Spleen (tissue), 11 donors: ENCODE results near the gene ACSM3. TPM values are rescaled to one million over a fixed set of nuclear protein-coding genes. Genes with fewer than 3 reads are reported as not detected.

Experiments used
- DNase-seq: peaks from one replicate; pipeline ENCODE4 v3.0.0-alpha.2; 2020
- H3K27ac ChIP-seq, 8 donors: fragments of 200-600 bp; sonication (generic) in 7 of 8; 1 replicate in 4 of 8; 2 replicates in 4 of 8; pipeline versions ENCODE4 v1.5.0 to v1.8.0; 2016 to 2021; ENCODE audit warnings: inconsistent platforms in 4 of 8, mild to moderate bottlenecking in 4 of 8, moderate library complexity in 1 of 8
- H3K27me3 ChIP-seq, 7 donors: fragments of 200-600 bp; sonication (generic) in 6 of 7; replicated peaks in 1 of 7; 1 replicate in 4 of 7; 2 replicates in 3 of 7; pipeline versions ENCODE4 v1.5.0 to v1.8.0; 2016 to 2021; ENCODE audit warnings: inconsistent platforms in 3 of 7, mild to moderate bottlenecking in 1 of 7
- H3K36me3 ChIP-seq, 6 donors: fragments of 200-600 bp; sonication (generic) in 5 of 6; 1 replicate in 4 of 6; 2 replicates in 2 of 6; pipeline versions ENCODE4 v1.5.0 to v1.8.0; 2016 to 2021; ENCODE audit warnings: inconsistent platforms in 2 of 6
- H3K4me1 ChIP-seq, 6 donors: fragments of 200-600 bp; sonication (generic) in 5 of 6; 1 replicate in 3 of 6; 2 replicates in 3 of 6; pipeline versions ENCODE4 v1.5.0 to v1.8.0; 2016 to 2021; ENCODE audit warnings: inconsistent platforms in 3 of 6
- H3K4me3 ChIP-seq, 8 donors: fragments of 200-600 bp; sonication (generic) in 7 of 8; 1 replicate in 4 of 8; 2 replicates in 4 of 8; pipeline versions ENCODE4 v1.5.0 to v1.8.0; 2016 to 2021; ENCODE audit warnings: inconsistent platforms in 4 of 8, mild to moderate bottlenecking in 4 of 8, moderate library complexity in 2 of 8
- H3K9me3 ChIP-seq, 8 donors: fragments of 200-600 bp; sonication (generic) in 7 of 8; 1 replicate in 4 of 8; 2 replicates in 4 of 8; pipeline versions ENCODE4 v1.5.0 to v1.8.0; 2016 to 2021; ENCODE audit warnings: inconsistent platforms in 4 of 8
- POLR2A ChIP-seq, 3 donors: fragments of 450-650 bp; IDR thresholded peaks; one replicate each; pipeline ENCODE4 v1.5.1; 2017; ENCODE audit warnings: antibody characterized with exemption in 3 of 3, mild to moderate bottlenecking in 1 of 3
- POLR2AphosphoS5 ChIP-seq, 3 donors: sonication (generic); formaldehyde crosslinking; IDR thresholded peaks; one replicate each; pipeline ENCODE4 v1.5.1; 2017; ENCODE audit warnings: antibody characterized with exemption in 3 of 3
- WGBS, 5 donors: extraction: QIAGEN DNeasy Blood & Tissue Kit in 3 of 5; methylation state at CpG; one replicate each; pipeline versions ENCODE4 v1.1.5 to v1.1.7; 2013 to 2018; 5-methylcytosine and 5-hydroxymethylcytosine counted together
- intact Hi-C: fragments of 100-400 bp; cut with DNase I; formaldehyde crosslinking; loops from one replicate; pipeline ENCODE4 v1.15.0; 2023; ENCODE audit warnings: low total_unique reads
- polyA plus RNA-seq, 3 donors: library from polyadenylated mRNA; stranded (reverse); fragments of 200-250 nt; gene quantifications; one replicate each; pipeline ENCODE4 v1.2.1, GENCODE V29; 2013
- total RNA-seq, 7 donors: library from RNA; depleted of rRNA in 3 of 7; stranded (reverse); fragments of >200 nt in 3 of 7; fragmentation: NEBNext Ultra II Directional in 4 of 7; extraction: Animal tissue kit (Norgen Biotek cat#: 25700) in 4 of 7; gene quantifications; one replicate each; pipeline versions ENCODE4 v1.1.0 to v1.2.1, GENCODE V29; 2016 to 2021
- TF ChIP-seq, protein P1 (sequence below), 11 experiments: fragments of 200-600 bp in 7 of 11; fragments of 450-650 bp in 4 of 11; sonication (generic) in 4 of 11; IDR thresholded peaks in 8 of 11; conservative IDR thresholded peaks in 3 of 11; 1 replicate in 7 of 11; 2 replicates in 4 of 11; pipeline versions ENCODE4 v1.4.0 to v1.8.0; 2016 to 2021; ENCODE audit warnings: antibody characterized with exemption in 11 of 11, inconsistent platforms in 4 of 11, mild to moderate bottlenecking in 1 of 11
- donor health status: healthy with polysubstance abuse.
- donor health status: DM: no; HTN: no; CAD: no; lungs with moderate emphysema.
- donor health status: DM: no; HTN: no; CAD: no.
- donor health status: Bipolar disorder and iron deficiency.
- donor health status: healthy.
- donor health status: DM: no; HTN: no; CAD: no.
- donor health status: DM: yes; HTN: yes; CAD: no.

The ACSM3 gene
- total and polyA plus RNA-seq, 10 donors = 2.6 to 9.0 (median 4.2) TPM

DNA sequence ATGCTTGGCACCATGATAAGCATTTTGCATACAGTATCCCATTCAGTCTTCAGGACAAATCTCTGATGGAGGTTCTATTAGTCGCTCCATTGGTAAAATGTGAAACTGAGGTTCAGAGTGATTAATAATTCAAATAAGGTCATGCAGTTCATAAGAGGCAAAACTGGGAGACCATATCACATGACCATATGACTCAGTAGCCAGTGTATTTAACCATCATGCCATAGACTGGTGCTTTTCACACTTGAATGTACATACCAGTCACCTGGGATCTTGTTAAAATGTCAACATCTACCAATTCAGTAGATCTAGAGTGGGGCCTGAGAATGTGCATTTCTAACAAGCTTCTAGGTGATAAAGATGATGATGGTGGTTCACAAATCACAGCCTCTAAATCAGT lies 4.3 kb downstream of the ACSM3 start:
- H3K4me3 ChIP-seq = no peak overlapping the region
- DNase-seq = no peak
- no peaks in the 10 kb centered on the region for H3K9me3 ChIP-seq
- H3K27me3 ChIP-seq = no peaks in the 10 kb centered on the region
- TF ChIP-seq, protein P1, sequence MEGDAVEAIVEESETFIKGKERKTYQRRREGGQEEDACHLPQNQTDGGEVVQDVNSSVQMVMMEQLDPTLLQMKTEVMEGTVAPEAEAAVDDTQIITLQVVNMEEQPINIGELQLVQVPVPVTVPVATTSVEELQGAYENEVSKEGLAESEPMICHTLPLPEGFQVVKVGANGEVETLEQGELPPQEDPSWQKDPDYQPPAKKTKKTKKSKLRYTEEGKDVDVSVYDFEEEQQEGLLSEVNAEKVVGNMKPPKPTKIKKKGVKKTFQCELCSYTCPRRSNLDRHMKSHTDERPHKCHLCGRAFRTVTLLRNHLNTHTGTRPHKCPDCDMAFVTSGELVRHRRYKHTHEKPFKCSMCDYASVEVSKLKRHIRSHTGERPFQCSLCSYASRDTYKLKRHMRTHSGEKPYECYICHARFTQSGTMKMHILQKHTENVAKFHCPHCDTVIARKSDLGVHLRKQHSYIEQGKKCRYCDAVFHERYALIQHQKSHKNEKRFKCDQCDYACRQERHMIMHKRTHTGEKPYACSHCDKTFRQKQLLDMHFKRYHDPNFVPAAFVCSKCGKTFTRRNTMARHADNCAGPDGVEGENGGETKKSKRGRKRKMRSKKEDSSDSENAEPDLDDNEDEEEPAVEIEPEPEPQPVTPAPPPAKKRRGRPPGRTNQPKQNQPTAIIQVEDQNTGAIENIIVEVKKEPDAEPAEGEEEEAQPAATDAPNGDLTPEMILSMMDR (IDR thresholded peaks at IDR 0.05 in 8 of 11, conservative IDR thresholded peaks at IDR 0.05 in 3 of 11) = no peak
- TF ChIP-seq POLR2A (IDR thresholded peaks at IDR 0.05) (no peak), POLR2AphosphoS5 (IDR thresholded peaks at IDR 0.05) (no peak)
- H3K4me1 ChIP-seq = peaks cover 0 to 14% (median 9%) of the 10 kb centered on the region in 6 donors
- no peaks in the 10 kb centered on the region for H3K36me3 ChIP-seq
- WGBS, 5 donors = 87 to 100% (median 96%) methylated on average over 1 of the region's 1 CpG
- H3K27ac ChIP-seq = no peak overlapping the region
- intact Hi-C loops = no loop called here

DNA sequence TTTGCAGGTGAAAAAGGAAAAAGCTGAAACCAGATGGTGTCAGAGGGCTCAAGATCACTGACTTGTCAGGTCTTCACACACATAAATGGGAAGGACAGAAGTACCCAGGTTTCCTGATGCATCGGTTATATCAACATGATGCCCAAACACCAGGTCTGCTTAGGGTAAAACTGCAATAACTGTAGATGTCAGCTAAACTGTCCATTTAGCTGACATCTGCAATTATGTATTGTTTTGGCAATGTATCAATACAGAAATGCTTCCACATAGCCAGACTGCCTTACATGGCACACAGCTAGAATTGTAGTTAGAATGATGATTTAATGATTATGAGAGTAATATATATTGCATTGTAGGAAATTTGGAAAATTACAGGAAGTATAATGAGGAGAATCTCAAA lies 5.0 kb downstream of the ACSM3 start:
- 24 to 84% (median 45%) methylated on average over 1 of the region's 1 CpG for WGBS, 5 donors
- peaks cover 0 to 10% (median 6%) of the 10 kb centered on the region in 6 donors for H3K4me1 ChIP-seq
- no peaks in the 10 kb centered on the region for H3K27me3 ChIP-seq
- TF ChIP-seq POLR2A (IDR thresholded peaks at IDR 0.05) = no peak
- TF ChIP-seq POLR2AphosphoS5 (IDR thresholded peaks at IDR 0.05) = no peak
- TF ChIP-seq, protein P1 (IDR thresholded peaks at IDR 0.05 in 8 of 11, conservative IDR thresholded peaks at IDR 0.05 in 3 of 11) = no peak
- H3K9me3 ChIP-seq = no peaks in the 10 kb centered on the region
- H3K4me3 ChIP-seq = no peak overlapping the region
- H3K27ac ChIP-seq = no peak overlapping the region
- H3K36me3 ChIP-seq = no peaks in the 10 kb centered on the region
- intact Hi-C loops = no loop called here
- no peak for DNase-seq

DNA sequence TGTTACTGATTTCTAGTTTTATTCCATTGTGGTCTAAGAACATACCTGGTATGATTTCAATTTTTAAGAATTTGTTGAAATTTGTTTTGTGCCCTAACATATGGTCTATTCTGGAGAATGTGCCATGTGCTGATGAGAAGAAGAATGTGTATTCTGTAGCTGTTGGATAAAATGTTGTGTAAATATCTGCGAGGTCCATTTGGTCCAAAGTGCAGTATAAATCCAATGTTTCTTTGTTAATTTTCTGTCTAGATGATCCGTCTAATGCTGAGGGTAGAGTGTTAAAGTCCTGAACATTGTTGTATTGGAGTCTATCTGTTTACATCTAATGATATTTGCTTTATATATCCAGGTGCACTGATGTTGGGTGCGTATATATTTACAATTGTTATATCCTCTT lies 9.9 kb downstream of the ACSM3 start:
- Histone ChIP-seq H3K9me3 (no peaks in the 10 kb centered on the region), H3K36me3 (peaks cover 0 to 13% (median 0%) of the 10 kb centered on the region in 6 donors), H3K4me1 (no peaks in the 10 kb centered on the region), H3K4me3 (no peak overlapping the region), H3K27ac (no peak overlapping the region), H3K27me3 (no peaks in the 10 kb centered on the region)
- TF ChIP-seq POLR2AphosphoS5 (IDR thresholded peaks at IDR 0.05) = no peak
- TF ChIP-seq, protein P1 (IDR thresholded peaks at IDR 0.05 in 8 of 11, conservative IDR thresholded peaks at IDR 0.05 in 3 of 11) = no peak
- no peak for TF ChIP-seq POLR2A (IDR thresholded peaks at IDR 0.05)
- intact Hi-C loops = no loop called here
- DNase-seq = no peak
- WGBS, 5 donors = 90 to 96% (median 93%) methylated on average over 3 of the region's 3 CpGs

DNA sequence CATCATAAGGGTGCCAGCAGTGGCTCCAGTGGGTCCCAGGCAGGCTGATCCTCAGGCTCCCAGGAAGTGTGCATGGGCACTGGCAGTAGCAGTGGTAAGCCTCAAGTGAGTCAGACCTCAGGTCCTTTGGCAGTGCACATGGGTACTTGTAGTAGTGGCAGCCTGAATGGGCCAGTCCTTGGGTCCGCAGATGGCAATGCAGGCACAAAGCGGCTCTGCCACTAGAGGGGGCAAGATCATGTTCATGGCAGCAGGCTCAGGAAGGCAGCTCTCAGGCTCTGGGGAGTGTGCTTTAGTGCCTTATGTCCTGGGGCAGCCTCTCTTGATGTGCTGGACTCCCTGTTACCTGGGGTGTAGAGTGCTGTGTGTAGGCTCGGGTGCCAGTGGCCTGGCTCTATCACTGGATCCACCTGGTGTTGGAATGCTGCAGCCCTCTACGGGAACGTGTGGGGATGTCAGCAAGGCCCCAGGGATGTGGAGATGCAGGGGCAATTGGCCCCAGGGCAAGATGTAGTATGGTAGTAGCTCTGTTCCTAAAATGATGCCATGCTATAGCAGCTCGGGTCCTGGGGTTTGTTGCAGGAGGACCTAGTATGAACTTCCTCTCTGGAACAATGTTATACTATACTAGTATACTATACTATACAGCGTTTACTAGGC lies 11.0 kb downstream of the ACSM3 start:
- Histone ChIP-seq H3K4me3 (no peak overlapping the region), H3K27ac (no peak overlapping the region), H3K4me1 (no peaks in the 10 kb centered on the region), H3K9me3 (no peaks in the 10 kb centered on the region), H3K27me3 (no peaks in the 10 kb centered on the region), H3K36me3 (peaks cover 0 to 18% (median 0%) of the 10 kb centered on the region in 6 donors)
- DNase-seq = peak; percentile 76
- TF ChIP-seq POLR2AphosphoS5 (IDR thresholded peaks at IDR 0.05) (no peak), POLR2A (IDR thresholded peaks at IDR 0.05) (no peak)
- TF ChIP-seq, protein P1 (IDR thresholded peaks at IDR 0.05 in 8 of 11, conservative IDR thresholded peaks at IDR 0.05 in 3 of 11) = peak in 10 of 11 experiments; percentile 12 to 60 (median 40)
- intact Hi-C loops = no loop called here
- 80 to 96% (median 88%) methylated on average over 4 to 7 of the region's 7 CpGs for WGBS, 5 donors
